NCI-H128 (cell line): Measurements from ENCODE around the gene TTC29.
"Not testable (repeated sequence)": the region's sequence is repeated elsewhere in the genome, so short reads cannot be mapped to it uniquely, and the experiment has no call there.

Experiments used
- DNase-seq: peaks from one replicate; lab custom pipeline; 2025; ENCODE audit not compliant: unreplicated experiment; lab: John Stamatoyannopoulos, UW

Gene TTC29

DNA sequence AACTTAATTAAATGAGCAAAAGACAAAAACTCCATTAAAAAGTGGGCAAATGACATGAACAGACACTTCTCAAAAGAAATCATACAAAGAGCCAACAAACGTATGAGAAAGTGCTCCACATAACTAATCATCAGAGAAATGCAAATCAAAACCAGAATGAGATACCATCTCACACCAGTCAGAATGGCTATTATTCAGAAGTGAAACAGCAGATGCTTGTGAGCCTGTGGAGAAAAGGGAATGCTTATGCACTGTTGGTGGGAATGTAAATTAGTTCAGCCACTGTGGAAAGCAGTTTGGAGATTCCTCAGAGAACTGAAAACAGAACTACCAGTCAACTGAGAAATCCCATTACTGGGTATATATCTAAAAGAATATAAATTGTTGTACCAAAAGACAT lies 222.1 kb downstream of the TTC29 start:
- DNase-seq, result not testable (repeated sequence)

DNA sequence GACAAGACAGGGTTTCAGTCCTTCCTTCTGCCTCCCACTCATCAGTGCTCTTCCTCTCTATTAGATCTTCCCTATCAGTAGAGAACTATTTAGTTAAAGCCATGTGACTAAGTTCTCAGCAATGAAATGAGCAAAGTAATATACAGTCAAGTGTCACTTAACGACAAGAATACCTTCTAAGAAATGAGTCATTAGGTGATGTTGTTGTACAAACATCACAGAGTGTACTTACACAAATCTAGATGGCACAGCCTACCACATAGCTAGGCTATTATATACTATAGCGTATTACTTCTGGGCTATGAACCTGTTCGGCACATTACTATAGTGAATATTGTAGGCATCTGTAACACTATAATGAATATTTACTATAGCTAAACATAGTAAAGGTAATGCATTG lies 235.7 kb downstream of the TTC29 start:
- DNase-seq, result no peak

DNA sequence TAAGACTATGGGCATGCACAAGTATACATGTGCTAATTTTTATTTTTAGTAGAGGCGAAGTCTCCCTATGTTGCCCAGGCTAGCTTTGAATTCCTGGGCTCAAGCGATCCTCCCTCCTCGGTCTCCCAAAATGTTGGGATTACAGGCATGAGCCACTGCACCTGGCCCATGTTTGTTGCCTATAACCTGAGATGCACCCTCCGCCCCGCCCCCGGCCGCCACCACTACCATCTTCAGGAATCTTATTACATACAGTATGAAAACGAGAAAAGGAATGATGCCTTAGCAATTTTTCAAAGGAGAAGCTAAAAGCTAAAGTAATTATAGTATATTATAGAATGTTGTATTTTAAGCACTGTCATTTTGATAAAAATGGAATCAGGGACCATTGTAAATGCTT lies 245.8 kb downstream of the TTC29 start:
- no peak for DNase-seq

DNA sequence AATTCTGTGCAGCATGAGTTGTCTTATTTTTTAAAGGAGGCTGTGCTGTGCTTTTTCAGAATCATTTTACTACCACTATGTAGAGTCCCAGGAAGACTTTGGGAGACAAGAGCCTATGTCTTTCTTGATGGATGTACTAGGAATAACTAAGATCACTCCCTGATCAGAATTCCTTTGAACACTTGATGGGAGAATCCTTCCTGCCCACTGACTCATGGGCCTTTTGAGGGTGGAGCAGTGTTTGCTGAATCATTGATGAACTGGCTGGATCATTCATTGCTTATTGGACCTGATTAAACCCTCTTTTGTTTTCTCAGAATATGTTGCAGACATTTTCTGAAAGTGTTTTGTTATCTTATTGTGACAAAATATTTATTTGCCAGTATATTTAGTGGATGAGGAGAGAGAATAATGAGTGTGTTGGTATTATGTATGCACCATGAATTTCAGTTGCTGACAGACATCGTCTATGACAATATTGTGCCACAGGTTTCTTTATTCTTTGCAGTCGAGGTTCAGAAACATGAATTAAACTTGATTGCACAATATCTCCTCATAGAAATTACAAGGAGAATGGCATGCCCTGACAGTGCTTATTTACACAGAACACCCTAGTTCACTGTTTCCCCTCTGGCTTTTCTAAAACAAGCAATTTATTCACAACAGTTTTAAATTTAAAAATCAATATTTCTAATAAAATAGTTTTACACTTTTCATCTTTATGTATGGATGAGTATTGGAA lies 270.7 kb downstream of the TTC29 start:
- no peak for DNase-seq

DNA sequence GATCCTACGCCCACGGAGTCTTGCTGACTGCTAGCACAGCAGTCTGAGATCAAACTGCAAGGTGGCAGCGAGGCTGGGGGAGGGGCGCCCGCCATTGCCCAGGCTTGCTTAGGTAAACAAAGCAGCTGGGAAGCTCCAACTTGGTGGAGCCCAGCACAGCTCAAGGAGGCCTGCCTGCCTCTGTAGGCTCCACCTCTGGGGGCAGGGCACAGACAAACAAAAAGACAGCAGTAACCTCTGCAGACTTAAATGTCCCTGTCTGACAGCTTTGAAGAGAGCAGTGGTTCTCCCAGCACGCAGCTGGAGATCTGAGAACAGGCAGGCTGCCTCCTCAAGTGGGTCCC lies 281.7 kb downstream of the TTC29 start:
- DNase-seq, result not testable (repeated sequence)

DNA sequence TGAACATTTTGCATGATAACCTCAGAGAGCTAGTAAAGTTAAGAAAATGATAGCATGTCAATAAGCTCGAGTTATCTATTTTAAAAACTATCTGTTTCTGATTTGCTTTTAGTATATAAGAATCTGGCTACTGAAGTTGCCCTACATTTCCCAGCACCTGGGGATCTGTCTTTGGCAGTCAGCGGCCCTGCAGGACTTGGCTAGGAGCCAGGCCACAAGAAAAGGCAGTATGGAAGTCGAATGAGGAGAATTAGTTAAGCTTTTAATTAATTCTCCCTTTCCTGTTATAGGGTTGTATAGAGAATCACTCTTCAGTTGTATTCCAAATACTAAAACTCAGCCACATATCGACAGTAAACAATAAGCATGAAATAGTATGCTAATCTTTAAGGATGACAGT lies 284.3 kb downstream of the TTC29 start:
- DNase-seq, result no peak
